Stimulated activated CD8-positive, alpha-beta memory T cell treated with anti-CD3 and anti-CD28 coated beads, Interleukin-2, amount 100 ng/mL, for 1 hour (primary cell): ENCODE data around the gene PPP6R2.

ENCODE experiments used
- DNase-seq, 2 donors: peaks; one replicate each; pipeline ENCODE4 v3.0.0-alpha.2; 2020; ENCODE audit warnings: low read depth in 2 of 2

The PPP6R2 gene

DNA sequence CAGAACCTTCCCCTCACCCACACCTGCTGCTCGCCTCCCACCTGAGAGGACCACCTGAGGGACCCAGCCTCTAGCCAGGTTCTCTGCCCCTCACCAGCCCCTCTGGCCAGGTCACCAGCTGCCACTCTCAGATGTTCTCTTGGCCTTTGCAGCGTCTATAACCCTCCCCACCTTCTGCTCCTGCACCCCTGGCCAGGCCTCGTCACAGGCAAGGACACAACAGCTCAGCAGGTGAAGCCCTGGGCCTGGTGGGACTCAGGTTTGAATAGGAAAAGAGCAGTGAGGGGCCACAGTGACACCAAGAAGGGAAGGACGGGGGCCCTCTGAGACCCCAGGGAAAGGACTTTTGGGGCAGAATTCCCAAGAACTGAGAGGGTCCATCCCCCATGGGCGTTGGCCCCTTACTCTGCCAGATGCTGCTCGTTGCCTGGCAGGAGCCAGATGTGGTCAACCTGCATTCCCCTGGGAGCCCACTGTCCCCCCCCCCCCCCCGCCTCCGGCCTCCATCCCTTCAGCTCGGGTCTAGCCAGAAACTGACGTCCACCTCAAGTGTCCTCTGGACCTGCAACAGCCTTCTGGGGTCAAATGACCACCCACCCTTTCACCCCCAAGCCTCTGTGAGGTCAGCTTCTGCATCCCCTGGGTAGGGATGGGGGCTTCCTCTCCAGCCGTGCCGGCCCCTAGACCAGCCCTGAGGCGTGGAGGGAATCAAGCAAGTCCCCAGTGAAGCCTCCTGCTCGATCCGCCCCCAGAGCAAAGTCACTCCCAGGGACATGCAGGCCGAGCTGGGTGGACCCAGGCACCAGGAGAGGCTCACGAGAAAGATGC, 103.0 kb downstream of the PPP6R2 start:
- no peak for DNase-seq

DNA sequence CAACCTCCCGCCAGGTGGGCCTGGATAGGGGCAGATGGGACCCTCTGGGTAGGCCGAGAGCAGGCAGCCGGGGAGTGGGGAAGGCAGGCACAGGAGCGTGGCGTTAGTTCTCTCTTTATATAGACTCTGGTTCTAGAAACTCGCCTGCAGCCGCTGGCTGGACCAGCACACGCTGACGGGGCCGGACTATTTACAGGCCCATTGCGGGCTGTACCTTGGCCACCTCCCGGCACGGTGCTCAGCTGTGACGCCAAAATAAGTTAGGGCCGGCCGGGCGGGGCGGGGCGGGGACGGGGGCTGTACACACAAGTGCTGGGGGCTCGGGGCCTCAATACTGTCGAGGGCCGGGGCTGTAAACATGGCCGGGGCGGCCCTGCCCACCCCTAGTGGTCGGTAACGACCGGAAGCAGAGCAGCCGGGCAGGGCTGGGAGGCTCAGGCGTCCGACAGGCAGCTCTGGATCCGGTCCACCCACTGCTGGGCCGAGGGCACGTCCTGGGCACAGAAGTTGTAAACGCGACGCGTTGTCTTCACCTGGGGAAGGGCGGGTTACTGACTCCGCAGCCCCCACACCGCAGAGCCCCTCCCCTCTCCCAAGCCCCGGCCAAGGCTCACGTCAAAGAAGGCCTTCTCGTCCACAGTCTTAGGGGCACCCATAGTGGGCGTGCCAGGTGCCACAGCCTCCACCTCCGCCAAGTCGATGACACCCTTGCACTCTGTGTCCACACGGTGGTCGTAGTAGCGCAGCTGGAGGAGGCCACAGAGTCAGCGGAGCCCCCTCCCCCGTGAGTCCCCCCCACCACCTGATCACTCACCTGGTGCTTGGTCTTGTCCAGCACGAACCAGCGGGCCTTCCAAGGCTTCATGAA, 103.8 kb downstream of the PPP6R2 start:
- DNase-seq, result no peak

DNA sequence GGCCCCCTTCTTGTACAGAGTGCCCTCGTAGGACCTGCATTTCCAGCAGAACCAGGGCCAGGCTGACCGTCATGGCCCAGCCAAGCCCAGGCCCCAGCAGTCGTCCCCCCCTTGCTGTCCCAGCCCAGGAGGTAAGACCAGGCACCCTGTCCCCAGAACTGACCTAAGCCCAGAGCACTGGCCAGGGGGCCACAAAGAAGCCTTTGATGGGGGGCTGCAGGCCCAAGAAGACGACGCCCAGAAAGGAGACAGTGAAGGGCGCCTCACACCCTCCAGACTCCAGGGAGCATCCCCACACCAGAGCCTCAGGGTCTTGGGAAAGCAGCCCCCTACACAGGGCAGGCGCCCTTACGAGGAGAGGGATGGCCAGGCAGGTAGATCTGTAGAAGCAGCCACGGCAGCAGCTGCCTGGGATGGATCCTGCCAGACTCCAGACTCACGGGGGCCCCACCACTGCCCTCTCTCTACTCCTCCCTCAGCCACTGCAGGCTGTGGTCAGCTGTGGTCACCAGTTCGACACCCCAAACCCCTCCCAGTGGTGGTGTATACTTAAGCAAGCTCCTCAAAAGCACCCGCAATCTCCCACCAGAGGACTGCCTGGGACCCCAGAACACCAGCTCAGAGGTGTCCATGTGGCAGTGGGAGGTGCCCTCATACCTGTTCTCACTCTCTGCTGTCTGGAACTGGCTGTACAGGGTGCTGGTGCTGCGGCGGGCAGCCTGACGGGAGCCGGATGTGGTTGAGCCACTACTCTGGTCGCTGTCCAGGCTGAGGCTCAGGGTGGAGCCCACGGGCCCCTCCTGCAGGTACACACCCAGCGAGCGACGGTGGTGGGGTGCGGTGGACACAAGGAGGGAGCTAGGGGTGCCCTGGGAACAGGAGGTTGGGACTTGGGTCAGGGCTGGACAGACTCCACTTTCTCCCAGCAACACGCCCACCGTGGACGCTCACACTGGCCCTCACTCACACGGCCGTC, 104.7 kb downstream of the PPP6R2 start:
- no peak for DNase-seq

DNA sequence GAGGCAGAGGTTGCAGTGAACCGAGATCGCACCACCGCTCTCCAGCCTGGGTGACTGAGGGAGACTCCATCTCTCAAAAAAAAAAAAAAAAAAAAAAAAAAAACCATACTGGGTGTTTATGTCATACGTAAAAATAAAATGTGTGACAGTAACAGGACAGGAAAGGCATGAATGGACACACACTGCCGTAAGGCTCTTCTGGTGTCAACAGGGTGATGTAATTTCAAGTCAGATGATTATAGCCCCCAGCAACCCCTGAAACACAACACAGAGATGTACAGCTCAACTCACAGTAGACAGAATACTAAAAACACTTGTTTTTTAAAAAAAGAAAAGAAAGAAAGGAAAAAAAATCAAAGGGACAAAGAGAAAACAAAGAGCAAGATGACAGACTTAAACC, 109.5 kb downstream of the PPP6R2 start:
- no peak for DNase-seq

DNA sequence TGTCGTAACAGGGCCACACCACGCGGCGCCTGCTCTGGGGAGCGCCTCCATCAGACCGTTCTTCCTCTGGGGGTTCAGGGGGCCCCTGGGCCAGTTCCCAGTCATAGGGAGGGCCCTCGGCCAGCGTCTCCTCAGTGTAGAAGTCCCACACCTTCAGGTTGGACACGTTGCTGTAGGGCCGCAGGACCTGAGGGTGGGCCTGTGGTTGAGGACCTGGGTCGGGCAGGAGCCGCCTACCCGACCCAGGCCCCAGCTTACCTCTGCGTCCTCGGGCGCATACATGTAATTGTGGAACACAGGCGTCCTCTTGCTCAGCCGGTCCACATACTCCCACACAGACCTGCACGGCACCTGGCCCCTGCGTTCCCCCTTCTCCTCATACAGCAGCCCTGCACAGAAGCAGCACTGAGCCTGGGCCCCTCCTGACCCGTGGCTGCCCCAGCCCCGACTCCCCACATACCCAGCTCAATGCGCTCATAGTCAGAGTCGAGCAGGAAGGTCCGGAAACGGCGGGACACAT, 111.5 kb downstream of the PPP6R2 start:
- no peak for DNase-seq

DNA sequence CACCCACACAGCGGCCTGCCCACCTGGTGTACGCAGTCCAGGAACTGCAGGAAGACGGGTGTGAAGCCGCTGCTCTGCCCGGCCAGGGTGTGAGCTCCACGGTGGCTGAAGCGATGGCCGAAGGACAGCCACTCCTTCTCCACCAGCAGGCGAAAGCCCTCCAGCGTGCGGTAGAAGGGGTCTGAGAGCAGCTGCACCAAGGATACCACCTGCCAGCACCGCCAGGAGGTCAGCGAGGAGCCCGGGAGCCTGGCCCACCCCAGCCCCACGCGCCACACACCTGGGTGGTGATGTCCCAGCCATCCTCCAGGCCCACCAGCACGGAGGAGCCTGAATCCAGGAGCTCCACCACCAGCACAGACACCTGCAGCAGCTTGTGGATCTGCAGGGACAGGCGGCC, 112.1 kb downstream of the PPP6R2 start:
- no peak for DNase-seq

DNA sequence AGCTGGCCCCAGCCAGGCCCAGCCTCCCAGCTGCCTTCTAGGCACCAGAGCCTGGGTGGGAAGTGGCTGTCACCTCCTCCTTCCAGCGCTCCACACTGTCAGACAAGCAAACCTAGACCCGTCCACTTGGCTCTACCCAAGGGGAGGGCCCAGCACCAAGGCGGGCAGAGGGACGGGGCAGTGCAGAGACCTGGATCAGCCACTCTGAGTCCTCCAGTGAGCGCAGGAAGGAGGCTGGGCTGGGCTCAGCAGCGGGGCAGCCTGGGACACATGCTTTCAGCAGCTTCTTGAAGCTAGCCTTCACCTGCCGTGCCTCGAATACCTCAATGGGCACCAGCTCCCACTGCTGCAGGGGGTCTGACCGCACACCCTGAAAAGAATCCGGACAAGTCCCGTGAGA, 112.9 kb downstream of the PPP6R2 start:
- DNase-seq, result no peak

DNA sequence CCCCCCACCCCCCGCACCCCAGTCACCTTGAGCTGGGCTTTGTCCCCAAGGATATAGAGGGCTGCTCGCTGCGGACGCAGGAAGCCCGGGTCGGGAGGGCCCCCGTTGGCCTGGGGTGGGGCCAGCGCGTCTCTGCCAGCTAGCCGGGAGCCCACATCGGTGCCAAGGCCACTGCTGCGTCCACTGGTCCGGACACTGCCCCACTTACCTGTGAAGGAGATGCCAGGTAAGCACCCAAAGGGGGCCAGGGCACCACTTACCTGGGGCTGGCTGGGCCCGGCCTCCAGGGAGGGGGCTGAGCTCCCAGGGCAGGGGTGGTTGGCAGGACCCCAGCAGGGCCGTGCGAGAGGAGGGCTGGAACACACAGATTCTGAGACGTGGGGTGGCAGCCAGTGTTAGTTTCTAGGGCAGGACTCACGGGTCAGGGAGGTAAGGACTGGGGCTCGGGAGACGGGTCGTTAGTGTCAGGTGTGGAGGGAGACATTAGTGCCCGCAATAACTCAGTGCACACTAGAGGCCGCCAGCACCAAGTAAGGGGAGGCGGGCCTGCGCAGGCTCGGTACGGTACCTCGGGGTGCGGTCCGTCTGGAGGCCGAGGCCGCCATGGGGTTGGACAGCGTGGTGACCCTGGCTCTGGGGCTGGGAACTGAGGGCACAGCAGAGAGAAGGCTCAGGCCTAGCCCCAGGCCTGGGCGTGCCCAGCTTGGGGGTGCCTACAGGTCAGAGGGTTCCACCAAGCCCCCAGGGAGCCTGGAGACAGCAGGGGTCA, 113.5 kb downstream of the PPP6R2 start:
- DNase-seq, result no peak

DNA sequence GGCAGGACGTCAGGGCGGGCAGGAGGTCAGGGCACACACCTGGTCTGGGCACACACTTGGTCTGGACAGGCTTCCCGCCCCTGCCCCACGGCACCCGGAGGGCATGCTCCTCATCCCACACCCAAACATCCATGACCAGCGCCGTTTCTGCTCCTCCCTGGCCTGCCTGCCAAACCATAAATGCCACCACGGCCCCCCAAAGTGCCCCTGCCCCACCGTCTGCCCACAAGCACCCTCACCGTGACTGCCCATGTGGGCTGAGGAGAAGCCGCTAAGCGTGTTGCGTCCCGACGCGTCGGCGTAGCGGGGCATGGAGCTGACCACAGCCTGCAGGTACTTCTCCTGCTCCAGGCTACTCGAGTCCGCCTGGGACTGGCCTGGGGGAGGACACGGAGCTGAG, 115.9 kb downstream of the PPP6R2 start:
- no peak for DNase-seq

DNA sequence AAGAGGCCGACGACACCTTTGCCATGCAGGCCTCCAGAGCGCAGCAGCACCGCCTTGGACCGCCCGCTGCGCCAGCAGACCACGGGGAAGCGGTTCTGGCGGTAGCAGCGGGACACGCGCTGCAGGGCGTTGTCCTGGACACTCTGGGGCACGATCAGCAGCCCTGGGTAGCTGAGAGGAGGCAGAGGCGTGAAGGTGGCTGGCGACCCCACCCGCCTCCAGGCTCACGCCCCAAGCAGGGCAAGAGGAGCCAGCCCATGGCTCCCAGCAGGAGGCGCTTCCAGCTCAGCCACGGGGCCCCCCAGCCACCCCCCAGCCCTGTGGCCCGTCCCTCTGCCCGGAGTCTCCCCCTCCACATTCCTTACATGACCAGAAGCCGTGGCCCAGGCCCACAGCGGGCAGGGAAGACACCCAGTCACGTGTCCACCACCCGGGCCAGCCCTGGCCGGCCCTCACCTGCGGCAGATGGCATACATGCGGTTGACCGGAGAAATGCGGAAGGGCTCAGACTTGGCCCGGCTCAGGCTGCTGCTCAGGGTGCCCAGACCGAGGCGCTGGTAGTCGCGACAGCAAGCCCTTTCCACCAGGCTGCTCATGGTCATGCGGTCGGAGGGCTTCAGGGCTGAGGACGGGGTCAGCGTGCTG, 116.5 kb downstream of the PPP6R2 start:
- no peak for DNase-seq

DNA sequence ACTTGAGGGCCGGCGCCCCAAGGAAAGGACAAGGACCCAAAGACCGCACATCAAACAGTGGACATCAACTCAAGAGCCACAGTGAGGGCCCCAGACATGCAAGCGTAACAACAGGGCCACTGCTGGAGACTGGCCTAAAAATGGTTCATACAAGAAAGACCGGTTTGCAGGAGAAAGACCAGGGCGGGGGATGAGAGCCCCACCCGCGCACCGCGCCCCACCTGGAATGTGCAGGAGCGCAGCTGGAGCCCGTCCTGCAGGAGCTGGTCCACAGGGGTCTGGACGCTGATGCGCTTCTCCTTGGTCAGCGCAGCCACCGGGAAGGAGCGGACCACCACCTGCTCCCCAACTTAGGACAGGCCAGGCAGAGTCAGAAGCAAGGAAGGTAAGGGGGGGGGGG, 117.8 kb downstream of the PPP6R2 start:
- DNase-seq, result no peak

DNA sequence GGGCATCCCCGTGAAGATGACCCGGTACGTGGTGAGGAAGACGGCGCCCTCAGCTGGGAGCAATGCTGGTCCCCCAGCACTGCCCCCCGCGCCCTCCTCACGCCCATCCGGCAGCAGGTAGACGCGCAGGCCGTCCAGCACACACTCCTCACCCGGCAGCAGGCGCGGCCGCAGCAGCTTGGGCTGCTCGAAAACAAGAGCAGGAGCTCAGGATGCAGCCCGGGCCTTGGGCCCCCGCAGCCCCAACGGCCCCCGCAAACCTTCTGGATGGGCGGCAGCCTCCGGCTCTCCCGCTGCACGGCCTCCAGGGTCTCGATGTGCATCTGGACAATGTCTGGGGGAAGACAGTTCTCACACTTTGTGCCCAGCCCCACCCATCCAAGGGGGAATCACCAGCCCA, 118.4 kb downstream of the PPP6R2 start:
- DNase-seq, result no peak

DNA sequence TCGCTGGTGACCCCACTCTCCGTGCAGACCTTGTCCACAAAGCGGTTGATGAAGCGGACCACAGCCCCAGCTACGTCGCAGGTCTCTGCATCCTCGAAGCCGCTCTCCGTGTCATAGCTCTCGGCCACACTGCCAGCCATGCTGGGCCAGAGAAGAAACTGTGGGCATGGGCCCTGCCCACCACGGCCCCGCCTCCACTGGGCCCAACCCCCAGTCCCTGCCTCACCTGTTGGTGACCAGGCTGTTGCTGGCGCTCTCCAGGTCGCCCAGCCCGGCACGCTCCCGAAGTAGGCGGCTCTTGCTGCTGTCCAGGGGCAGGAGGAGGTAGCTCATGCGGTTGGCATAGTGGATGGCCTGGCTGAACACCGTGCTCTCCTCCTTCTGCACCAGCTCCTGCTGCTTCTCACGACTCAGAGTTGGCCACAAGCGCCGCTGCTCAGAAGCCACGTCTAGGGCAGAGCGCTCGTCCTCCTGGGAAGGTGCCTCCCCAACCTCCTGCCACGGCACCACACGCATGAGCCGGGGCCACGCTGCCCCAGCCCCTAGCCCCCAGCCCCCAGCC, 118.9 kb downstream of the PPP6R2 start:
- no peak for DNase-seq

DNA sequence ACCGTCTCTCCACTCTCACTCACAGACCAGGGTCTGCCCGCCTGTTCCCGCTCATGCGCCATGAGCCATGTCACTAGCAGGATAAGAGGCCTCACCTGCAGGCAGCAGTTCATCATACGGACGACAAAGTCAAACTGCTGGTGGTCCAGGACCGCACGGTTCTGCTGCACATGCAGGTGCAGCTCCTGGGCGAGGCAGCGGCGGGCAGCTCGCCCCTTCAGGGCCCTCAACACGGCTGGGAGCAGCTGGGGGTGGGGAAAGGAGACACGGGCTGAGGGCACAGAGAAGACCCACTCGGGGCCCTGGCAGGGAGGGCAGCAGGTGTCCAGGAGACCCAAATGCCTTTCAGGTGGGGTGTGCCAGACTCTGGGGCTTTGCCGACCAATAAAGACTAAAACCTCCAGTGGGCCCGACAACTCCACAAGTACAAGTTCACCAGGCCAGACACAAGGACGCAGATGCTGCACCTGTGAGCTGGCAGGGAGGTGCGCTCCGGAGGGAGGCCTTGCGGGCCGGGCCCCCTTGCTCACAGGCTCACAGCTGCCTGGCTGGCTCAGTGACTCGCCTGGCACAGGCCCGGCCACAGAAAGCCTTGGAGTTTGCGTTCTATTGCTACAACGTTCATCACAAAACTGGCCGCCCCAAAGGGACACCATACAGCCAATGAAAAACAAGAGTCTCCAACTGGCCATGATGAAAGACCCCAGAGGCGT, 120.2 kb downstream of the PPP6R2 start:
- no peak for DNase-seq

DNA sequence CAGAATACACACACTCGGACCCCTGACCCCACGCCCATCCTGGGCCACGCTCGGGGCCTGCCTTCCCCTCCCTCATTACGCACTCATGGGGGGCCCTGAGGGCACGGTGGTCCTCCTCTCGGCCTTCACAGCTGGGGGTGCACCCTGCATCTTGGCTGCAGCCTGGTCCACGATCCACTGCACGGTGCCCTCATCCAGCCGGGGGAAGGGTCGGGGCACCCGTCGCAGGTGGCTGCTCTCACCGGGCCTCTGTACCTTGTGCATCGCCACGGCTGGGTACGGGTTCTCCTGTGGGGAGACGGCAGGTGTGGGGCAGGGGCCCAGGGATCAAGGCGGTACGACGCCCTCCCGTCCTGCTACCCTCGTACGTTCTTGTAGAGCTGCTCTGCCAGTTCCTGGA, 121.3 kb downstream of the PPP6R2 start:
- no peak for DNase-seq

DNA sequence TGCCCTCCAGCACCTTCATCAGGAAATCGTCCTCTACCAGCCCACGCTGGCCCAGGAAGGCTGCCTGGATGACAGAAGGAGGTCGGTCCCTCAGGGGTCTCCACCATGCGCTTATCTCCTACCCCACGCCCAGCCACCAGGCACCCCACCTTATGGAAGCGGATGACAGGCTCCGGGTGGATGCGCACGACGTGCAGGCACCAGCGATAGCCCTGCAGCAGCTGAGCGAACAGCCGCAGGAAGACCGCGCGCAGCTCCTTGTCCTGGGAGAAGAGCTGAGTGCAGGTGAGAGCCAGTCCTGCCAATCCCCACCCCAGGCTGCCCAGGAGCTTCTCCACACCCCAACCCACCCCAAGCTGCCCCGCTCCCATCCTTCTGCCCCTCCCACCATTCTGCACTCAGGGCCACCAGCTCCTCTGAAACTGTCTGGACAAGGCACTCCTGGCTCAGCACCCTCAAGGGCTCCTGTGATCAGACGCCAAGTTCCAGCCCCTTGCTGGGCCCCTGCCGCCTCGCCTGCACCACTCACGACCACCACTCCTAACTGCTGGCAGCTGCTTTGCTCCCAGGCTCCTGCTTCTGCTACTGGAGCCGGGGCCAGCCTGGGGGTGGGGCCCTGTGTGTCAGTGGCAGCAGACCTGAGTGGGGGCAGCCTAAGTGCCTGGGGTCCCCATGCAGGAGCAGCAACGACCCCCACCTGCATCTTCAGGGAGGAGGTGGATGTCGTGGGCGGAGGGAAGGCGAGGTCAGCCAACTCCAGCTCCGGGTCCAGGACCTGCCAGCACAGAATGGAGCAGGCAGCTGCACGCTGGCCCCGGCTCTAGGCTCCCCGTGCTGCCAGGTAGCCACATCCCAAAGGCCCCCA, 122.2 kb downstream of the PPP6R2 start:
- no peak for DNase-seq

DNA sequence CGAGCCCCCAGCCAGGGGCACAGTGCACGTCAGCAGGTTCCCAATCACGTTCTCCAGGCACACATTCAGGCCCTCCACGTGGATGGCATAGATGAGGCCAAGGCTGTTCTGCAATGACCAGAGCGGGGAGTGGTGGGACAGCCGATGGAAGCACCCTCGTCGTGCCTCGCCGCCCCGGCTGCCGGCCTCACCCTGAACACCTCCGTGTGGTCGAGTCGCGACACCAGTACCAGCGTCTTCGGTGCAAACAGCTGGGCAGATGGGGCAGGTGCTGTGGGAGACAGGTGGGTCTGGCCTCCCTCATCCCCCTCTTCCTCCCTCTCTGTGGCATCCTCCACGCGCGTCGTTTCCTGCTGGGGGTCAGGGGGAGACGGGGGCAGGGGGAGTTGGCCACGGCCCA, 124.2 kb downstream of the PPP6R2 start:
- DNase-seq, result no peak

DNA sequence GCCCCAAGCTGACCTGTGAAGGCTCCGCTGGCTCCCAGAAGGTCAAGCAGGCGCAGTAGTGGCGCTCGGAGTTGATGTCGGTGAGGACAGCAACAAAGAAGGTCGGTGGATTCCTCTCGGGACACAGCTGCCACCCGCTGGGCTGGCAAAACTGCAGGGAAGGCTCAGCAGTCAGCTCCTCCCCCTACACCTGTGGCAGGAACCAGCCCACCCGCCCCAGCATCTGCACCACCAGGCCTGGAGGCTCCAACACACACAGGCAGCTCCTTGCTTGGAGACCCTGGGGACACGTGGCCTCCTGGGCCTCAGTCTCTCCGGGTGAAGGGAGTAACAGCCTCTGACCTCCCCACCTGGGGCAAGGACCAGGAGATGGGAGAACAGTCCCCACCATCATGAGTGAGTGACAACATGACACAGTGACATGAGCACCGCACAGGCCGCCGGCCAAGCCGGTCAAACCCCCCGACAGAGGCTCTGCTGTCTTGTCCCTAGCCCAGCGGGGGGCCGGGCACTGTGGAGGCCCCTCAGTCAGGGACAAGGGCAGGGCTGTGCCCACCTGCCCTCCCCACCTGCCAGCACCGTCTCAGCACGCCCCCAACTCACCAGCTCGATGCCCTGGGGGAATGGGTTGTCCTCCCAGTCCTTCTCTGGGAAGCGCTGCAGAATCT, 124.8 kb downstream of the PPP6R2 start:
- DNase-seq, result no peak
